ENCODE data around the gene PFN3. TPM values are rescaled to one million over a fixed set of nuclear protein-coding genes. Genes with fewer than 3 reads are reported as not detected.
A peak's percentile ranks its signal among the peaks of the same experiment; 100 is the strongest.

Gene PFN3
- total RNA-seq, 1 donor from 2014 or later, result not detected

GRCh38 chr5:177445917-177446199, 45.4 kb upstream of the PFN3 start:
- no peaks in the 10 kb centered on the region for H3K9me3 ChIP-seq (ENCODE audit: insufficient read depth, low read depth, low read length)
- H3K9me3 Mint-ChIP-seq (ENCODE audit: unreplicated experiment), result no peaks in the 10 kb centered on the region
- H3K27ac ChIP-seq (ENCODE audit: low read depth, low read length), result no peak overlapping the region

GRCh38 chr5:177445052-177445916, 44.8 kb upstream of the PFN3 start:
- FAIRE-seq (no peak), DNase-seq (ENCODE audit: low read depth) (no peak)
- TF ChIP-seq EZH2 (IDR thresholded peaks at IDR 0.05; ENCODE audit: insufficient read depth, low read length) (no peak), CTCF (IDR thresholded peaks at IDR 0.05; ENCODE audit: insufficient read depth, low read depth, low read length) (no peak)
- Histone ChIP-seq H3K9me3 (ENCODE audit: insufficient read depth, low read depth, low read length) (no peaks in the 10 kb centered on the region), H3K4me3 (ENCODE audit: insufficient read depth, low read depth, low read length) (no peak overlapping the region), H3K4me2 (ENCODE audit: low read length) (peak overlapping the region; percentile 95), H3K4me1 (ENCODE audit: insufficient read depth, low read length) (peaks cover 18% of the 10 kb centered on the region), H3K79me2 (ENCODE audit: insufficient read depth, low read length) (no peaks in the 10 kb centered on the region), H3K27ac (ENCODE audit: low read depth, low read length) (no peak overlapping the region), H3K27me3 (ENCODE audit: insufficient read depth, low read length) (no peaks in the 10 kb centered on the region), H2AFZ (ENCODE audit: low read depth, low read length) (no peak overlapping the region), H4K20me1 (ENCODE audit: insufficient read depth, low read length) (peaks cover 20% of the 10 kb centered on the region), H3K9ac (ENCODE audit: low read length) (no peak overlapping the region), H3K36me3 (ENCODE audit: insufficient read depth, low read length) (no peaks in the 10 kb centered on the region)
- H3K27me3 Mint-ChIP-seq (ENCODE audit: low read depth, unreplicated experiment), result no peaks in the 10 kb centered on the region
- peaks cover 21% of the 10 kb centered on the region for H3K4me1 Mint-ChIP-seq (ENCODE audit: low read depth, unreplicated experiment)
- H3K36me3 Mint-ChIP-seq (ENCODE audit: low read depth, unreplicated experiment), result peaks cover 5% of the 10 kb centered on the region
- peak overlapping the region; percentile 77 for H3K4me3 Mint-ChIP-seq (ENCODE audit: unreplicated experiment)
- H3K9me3 Mint-ChIP-seq (ENCODE audit: unreplicated experiment), result no peaks in the 10 kb centered on the region
- H3K27ac Mint-ChIP-seq (ENCODE audit: unreplicated experiment), result peak overlapping the region; percentile 29

More at GRCh38 chr5:177445917-177446199, 45.4 kb upstream of the PFN3 start:
- Mint-ChIP-seq H3K27ac (ENCODE audit: unreplicated experiment) (peak overlapping the region; percentile 29), H3K4me3 (ENCODE audit: unreplicated experiment) (peak overlapping the region; percentile 77), H3K36me3 (ENCODE audit: low read depth, unreplicated experiment) (peaks cover 5% of the 10 kb centered on the region), H3K27me3 (ENCODE audit: low read depth, unreplicated experiment) (peaks cover 2% of the 10 kb centered on the region), H3K4me1 (ENCODE audit: low read depth, unreplicated experiment) (peaks cover 21% of the 10 kb centered on the region)
- Histone ChIP-seq H3K4me3 (ENCODE audit: insufficient read depth, low read depth, low read length) (peak overlapping the region; percentile 65), H3K27me3 (ENCODE audit: insufficient read depth, low read length) (no peaks in the 10 kb centered on the region), H4K20me1 (ENCODE audit: insufficient read depth, low read length) (peaks cover 26% of the 10 kb centered on the region), H2AFZ (ENCODE audit: low read depth, low read length) (no peak overlapping the region), H3K4me1 (ENCODE audit: insufficient read depth, low read length) (peaks cover 18% of the 10 kb centered on the region), H3K9ac (ENCODE audit: low read length) (peak overlapping the region; percentile 79), H3K4me2 (ENCODE audit: low read length) (peak overlapping the region; percentile 95), H3K79me2 (ENCODE audit: insufficient read depth, low read length) (no peaks in the 10 kb centered on the region), H3K36me3 (ENCODE audit: insufficient read depth, low read length) (no peaks in the 10 kb centered on the region)
- TF ChIP-seq EZH2 (IDR thresholded peaks at IDR 0.05; ENCODE audit: insufficient read depth, low read length) (no peak), CTCF (IDR thresholded peaks at IDR 0.05; ENCODE audit: insufficient read depth, low read depth, low read length) (no peak)
- no peak for FAIRE-seq
- no peak for DNase-seq (ENCODE audit: low read depth)

Data from astrocyte (in vitro differentiated cells and primary cell).